HG03354 (cell line): ENCODE results near the gene CYP27C1.
"Not testable (repeated sequence)": the region's sequence is repeated elsewhere in the genome, so short reads cannot be mapped to it uniquely, and the experiment has no call there.

Experiments
- ATAC-seq: cut with Tn5 transposase; IDR thresholded peaks from one replicate; pipeline ENCODE4 v1.9.1; 2021; ENCODE audit warnings: mild to moderate bottlenecking; ENCODE audit not compliant: unreplicated experiment, poor library complexity, severe bottlenecking

CYP27C1 gene

GRCh38 chr2:127175041-127175721 is 44.9 kb downstream of the CYP27C1 start:
- ATAC-seq = no peak

GRCh38 chr2:127174640-127175039 is 45.5 kb downstream of the CYP27C1 start:
- no peak for ATAC-seq

GRCh38 chr2:127174136-127174535 is 46.0 kb downstream of the CYP27C1 start:
- no peak for ATAC-seq

- no peak for ATAC-seq
Measured at GRCh38 chr2:127173057-127173456, 47.0 kb downstream of the CYP27C1 start.

- no peak for ATAC-seq
Measured at GRCh38 chr2:127172306-127172705, 47.8 kb downstream of the CYP27C1 start.

- ATAC-seq = no peak
Measured at GRCh38 chr2:127170452-127171197, 49.5 kb downstream of the CYP27C1 start.

GRCh38 chr2:127170021-127170420 is 50.1 kb downstream of the CYP27C1 start:
- ATAC-seq = no peak

GRCh38 chr2:127169066-127169660 is 50.9 kb downstream of the CYP27C1 start:
- no peak for ATAC-seq

GRCh38 chr2:127166231-127166860 is 53.8 kb downstream of the CYP27C1 start:
- no peak for ATAC-seq

- no peak for ATAC-seq
Measured at GRCh38 chr2:127165539-127165935, 54.6 kb downstream of the CYP27C1 start.

GRCh38 chr2:127164761-127165538 is 55.1 kb downstream of the CYP27C1 start:
- no peak for ATAC-seq

- ATAC-seq = no peak
Measured at GRCh38 chr2:127163921-127164320, 56.2 kb downstream of the CYP27C1 start.

GRCh38 chr2:127163090-127163406 is 57.1 kb downstream of the CYP27C1 start:
- ATAC-seq = not testable (repeated sequence)

- ATAC-seq = no peak
Measured at GRCh38 chr2:127162261-127163089, 57.6 kb downstream of the CYP27C1 start.

GRCh38 chr2:127161176-127162136 is 58.6 kb downstream of the CYP27C1 start:
- no peak for ATAC-seq

- no peak for ATAC-seq
Measured at GRCh38 chr2:127160676-127161075, 59.4 kb downstream of the CYP27C1 start.

- no peak for ATAC-seq
Measured at GRCh38 chr2:127159543-127159942, 60.6 kb downstream of the CYP27C1 start.
